Measurements from ENCODE around the gene IL13RA1. TPM values are rescaled to one million over a fixed set of nuclear protein-coding genes. Genes with fewer than 3 reads are reported as not detected.

The IL13RA1 gene
- total and polyA plus RNA-seq, 2 of the 13 experiments (the other 11 are each of a cell fraction or from before 2014, with no cell fraction given), result 56.6 to 73.5 TPM

DNA sequence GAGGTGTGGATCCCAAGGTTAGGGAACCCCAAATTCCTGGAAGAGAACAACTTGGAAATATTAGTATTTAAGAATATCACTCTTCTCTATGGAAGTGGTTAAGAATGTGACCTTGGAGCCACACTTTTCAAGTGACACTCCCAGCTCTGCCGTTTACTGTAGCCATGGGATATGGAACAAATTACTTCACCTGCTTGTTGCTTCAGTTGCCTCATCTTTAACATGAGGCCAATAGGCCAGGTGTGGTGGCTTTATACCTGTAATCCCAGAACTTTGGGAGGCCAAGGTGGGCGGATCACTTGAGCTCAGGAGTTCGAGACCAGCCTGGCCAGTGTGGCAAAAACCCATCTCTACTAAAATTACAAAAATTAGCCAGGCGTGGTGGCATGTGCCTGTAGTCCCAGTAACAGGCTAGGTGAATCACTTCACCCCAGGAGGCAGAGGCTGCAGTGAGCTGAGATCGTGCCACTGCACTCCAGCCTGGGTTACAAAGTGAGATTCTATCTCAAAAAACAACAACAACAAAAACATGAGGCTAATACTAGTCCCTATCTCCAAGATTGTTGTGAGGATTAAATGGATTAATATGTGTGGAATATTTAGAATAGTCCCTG, 13.0 kb downstream of the IL13RA1 start:
- H2AFZ ChIP-seq (ENCODE audit: low read length), result no peak overlapping the region
- H3K9ac ChIP-seq (ENCODE audit: insufficient read depth, low read depth, low read length), result no peak overlapping the region
- no peaks in the 10 kb centered on the region for H3K9me3 ChIP-seq (ENCODE audit: low read length)
- no peak overlapping the region for H3K4me3 ChIP-seq (replicated peaks in 1 of 3; ENCODE audit: insufficient read depth in 1 of 3, low read depth in 2 of 3, low read length in 3 of 3)
- H3K27me3 ChIP-seq (ENCODE audit: control insufficient read depth in 1 of 2, insufficient read depth in 2 of 2, low read length in 2 of 2), result no peaks in the 10 kb centered on the region
- WGBS (ENCODE audit: low lambda C conversion rate), result 73% methylated on average over 4 of the region's 5 CpGs
- H3K4me2 ChIP-seq (ENCODE audit: low read depth, low read length), result no peak overlapping the region
- CTCF ChIA-PET (ENCODE audit: low intra/inter-chr PET ratio, low total read pairs), result no interaction called here
- no TSS peak for BruUV-seq (replicated peaks)
- no peak for DNase-seq (ENCODE audit: low spot score)
- no peak overlapping the region for H3K27ac ChIP-seq (ENCODE audit: extremely low read length, insufficient read depth, low read length)
- FAIRE-seq, result no peak
- POLR2A ChIA-PET, result no interaction called here
- H3K79me2 ChIP-seq (ENCODE audit: insufficient read depth, low read length), result peaks cover 30% of the 10 kb centered on the region
- no peak for ATAC-seq
- H3K4me1 ChIP-seq (ENCODE audit: insufficient read depth, low read length), result peaks cover 29% of the 10 kb centered on the region
- in situ Hi-C loops (cut with HindIII; ENCODE audit: extremely low pct_ligation_motif_present, low pct_unique_long_range_greater_than_20kb) (no loop called here), intact Hi-C loops (cut with micrococcal nuclease; ENCODE audit: unreplicated experiment) (no loop called here)
- H3K36me3 ChIP-seq (replicated peaks in 1 of 2; ENCODE audit: control insufficient read depth in 1 of 2, insufficient read depth in 2 of 2, low read length in 2 of 2), result peaks cover 0 to 14% of the 10 kb centered on the region in 2 experiments; a peak in 2 of 5 replicates
- H4K20me1 ChIP-seq (ENCODE audit: insufficient read depth, low read length), result no peaks in the 10 kb centered on the region
- TF ChIP-seq, protein P1, sequence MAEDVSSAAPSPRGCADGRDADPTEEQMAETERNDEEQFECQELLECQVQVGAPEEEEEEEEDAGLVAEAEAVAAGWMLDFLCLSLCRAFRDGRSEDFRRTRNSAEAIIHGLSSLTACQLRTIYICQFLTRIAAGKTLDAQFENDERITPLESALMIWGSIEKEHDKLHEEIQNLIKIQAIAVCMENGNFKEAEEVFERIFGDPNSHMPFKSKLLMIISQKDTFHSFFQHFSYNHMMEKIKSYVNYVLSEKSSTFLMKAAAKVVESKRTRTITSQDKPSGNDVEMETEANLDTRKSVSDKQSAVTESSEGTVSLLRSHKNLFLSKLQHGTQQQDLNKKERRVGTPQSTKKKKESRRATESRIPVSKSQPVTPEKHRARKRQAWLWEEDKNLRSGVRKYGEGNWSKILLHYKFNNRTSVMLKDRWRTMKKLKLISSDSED (CRISPR knock-in tag; IDR thresholded peaks at IDR 0.05), result no peak
- no peak for TF ChIP-seq AGO1 (IDR thresholded peaks at IDR 0.05; ENCODE audit: low read depth, low read length, poor library complexity, severe bottlenecking)
- TF ChIP-seq U2AF1 (optimal IDR thresholded peaks at IDR 0.05; ENCODE audit: low read depth, low read length), result no peak
- TF ChIP-seq, protein P2, sequence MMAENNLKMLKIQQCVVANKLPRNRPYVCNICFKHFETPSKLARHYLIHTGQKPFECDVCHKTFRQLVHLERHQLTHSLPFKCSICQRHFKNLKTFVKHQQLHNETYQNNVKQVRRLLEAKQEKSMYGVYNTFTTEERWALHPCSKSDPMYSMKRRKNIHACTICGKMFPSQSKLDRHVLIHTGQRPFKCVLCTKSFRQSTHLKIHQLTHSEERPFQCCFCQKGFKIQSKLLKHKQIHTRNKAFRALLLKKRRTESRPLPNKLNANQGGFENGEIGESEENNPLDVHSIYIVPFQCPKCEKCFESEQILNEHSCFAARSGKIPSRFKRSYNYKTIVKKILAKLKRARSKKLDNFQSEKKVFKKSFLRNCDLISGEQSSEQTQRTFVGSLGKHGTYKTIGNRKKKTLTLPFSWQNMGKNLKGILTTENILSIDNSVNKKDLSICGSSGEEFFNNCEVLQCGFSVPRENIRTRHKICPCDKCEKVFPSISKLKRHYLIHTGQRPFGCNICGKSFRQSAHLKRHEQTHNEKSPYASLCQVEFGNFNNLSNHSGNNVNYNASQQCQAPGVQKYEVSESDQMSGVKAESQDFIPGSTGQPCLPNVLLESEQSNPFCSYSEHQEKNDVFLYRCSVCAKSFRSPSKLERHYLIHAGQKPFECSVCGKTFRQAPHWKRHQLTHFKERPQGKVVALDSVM (CRISPR knock-in tag; IDR thresholded peaks at IDR 0.05), result no peak
- no peak for TF ChIP-seq MED13 (CRISPR knock-in tag; IDR thresholded peaks at IDR 0.05)
- TF ChIP-seq ZNF264 (CRISPR knock-in tag; IDR thresholded peaks at IDR 0.05), result no peak
- TF ChIP-seq, protein P3, sequence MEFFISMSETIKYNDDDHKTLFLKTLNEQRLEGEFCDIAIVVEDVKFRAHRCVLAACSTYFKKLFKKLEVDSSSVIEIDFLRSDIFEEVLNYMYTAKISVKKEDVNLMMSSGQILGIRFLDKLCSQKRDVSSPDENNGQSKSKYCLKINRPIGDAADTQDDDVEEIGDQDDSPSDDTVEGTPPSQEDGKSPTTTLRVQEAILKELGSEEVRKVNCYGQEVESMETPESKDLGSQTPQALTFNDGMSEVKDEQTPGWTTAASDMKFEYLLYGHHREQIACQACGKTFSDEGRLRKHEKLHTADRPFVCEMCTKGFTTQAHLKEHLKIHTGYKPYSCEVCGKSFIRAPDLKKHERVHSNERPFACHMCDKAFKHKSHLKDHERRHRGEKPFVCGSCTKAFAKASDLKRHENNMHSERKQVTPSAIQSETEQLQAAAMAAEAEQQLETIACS (CRISPR knock-in tag; IDR thresholded peaks at IDR 0.05), result no peak
- TF ChIP-seq ZFY (CRISPR knock-in tag; IDR thresholded peaks at IDR 0.05), result no peak
- TF ChIP-seq, protein P4, sequence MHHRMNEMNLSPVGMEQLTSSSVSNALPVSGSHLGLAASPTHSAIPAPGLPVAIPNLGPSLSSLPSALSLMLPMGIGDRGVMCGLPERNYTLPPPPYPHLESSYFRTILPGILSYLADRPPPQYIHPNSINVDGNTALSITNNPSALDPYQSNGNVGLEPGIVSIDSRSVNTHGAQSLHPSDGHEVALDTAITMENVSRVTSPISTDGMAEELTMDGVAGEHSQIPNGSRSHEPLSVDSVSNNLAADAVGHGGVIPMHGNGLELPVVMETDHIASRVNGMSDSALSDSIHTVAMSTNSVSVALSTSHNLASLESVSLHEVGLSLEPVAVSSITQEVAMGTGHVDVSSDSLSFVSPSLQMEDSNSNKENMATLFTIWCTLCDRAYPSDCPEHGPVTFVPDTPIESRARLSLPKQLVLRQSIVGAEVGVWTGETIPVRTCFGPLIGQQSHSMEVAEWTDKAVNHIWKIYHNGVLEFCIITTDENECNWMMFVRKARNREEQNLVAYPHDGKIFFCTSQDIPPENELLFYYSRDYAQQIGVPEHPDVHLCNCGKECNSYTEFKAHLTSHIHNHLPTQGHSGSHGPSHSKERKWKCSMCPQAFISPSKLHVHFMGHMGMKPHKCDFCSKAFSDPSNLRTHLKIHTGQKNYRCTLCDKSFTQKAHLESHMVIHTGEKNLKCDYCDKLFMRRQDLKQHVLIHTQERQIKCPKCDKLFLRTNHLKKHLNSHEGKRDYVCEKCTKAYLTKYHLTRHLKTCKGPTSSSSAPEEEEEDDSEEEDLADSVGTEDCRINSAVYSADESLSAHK (CRISPR knock-in tag; IDR thresholded peaks at IDR 0.05; ENCODE audit: borderline replicate concordance), result no peak
- TF ChIP-seq CBX2 (IDR thresholded peaks at IDR 0.05; ENCODE audit: low read depth, low read length), result no peak
- TF ChIP-seq CBX2 (CRISPR knock-in tag; IDR thresholded peaks at IDR 0.05; ENCODE audit: low read depth), result no peak
- TF ChIP-seq PAX8 (CRISPR knock-in tag; IDR thresholded peaks at IDR 0.05; ENCODE audit: borderline replicate concordance), result no peak
- TF ChIP-seq, protein P5, sequence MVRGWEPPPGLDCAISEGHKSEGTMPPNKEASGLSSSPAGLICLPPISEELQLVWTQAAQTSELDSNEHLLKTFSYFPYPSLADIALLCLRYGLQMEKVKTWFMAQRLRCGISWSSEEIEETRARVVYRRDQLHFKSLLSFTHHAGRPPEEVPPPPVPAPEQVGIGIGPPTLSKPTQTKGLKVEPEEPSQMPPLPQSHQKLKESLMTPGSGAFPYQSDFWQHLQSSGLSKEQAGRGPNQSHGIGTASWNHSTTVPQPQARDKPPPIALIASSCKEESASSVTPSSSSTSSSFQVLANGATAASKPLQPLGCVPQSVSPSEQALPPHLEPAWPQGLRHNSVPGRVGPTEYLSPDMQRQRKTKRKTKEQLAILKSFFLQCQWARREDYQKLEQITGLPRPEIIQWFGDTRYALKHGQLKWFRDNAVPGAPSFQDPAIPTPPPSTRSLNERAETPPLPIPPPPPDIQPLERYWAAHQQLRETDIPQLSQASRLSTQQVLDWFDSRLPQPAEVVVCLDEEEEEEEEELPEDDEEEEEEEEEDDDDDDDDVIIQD (CRISPR knock-in tag; IDR thresholded peaks at IDR 0.05; ENCODE audit: low read depth), result no peak
- TF ChIP-seq ZNF75D (CRISPR knock-in tag; IDR thresholded peaks at IDR 0.05; ENCODE audit: borderline replicate concordance), result no peak
- TF ChIP-seq ZBTB3 (CRISPR knock-in tag; IDR thresholded peaks at IDR 0.05; ENCODE audit: borderline replicate concordance, low read depth), result no peak
- no peak for TF ChIP-seq ZSCAN20 (CRISPR knock-in tag; IDR thresholded peaks at IDR 0.05; ENCODE audit: borderline replicate concordance)
